Measurements from ENCODE around the gene ANGEL1.

The ANGEL1 gene

DNA sequence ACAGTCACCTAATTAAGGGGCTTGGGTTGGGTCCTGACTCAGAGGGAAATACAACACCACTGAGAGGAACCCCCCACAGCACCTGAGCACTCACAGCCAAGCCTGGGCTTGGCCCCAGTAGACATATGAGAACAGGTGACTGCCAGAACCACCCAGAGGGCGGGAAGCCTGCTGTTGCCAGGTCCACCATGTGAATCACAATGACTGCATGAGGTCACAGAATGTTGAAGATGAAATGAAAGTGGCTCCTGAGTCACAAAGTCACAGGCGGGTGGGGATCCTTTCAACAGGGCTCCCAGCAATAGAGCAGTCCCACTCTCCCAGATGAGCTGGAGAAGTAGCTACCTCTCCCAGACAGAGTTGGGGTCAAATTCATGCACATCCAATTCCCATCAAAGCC is 13.4 kb upstream of the ANGEL1 start, which contains the start of gene LRRC74A:
Gene LRRC74A (plus strand): TSS at position 287 of the 400 bp plus-strand sequence. CDS start 290 bp downstream, outside the sequence.
- H3K4me1 ChIP-seq (ENCODE audit: control insufficient read depth in 1 of 2, insufficient read depth in 2 of 2, low read length in 2 of 2): peaks cover 6 to 12% of the 10 kb centered on the region in 2 donors
- no peak within 1 kb of the TSS for H3K27ac ChIP-seq (ENCODE audit: low read depth, low read length)
- H3K27me3 ChIP-seq (ENCODE audit: control insufficient read depth in 1 of 2, insufficient read depth in 2 of 2, low read length in 2 of 2): no peaks in the 10 kb centered on the region
- no peaks in the 10 kb centered on the region for H3K36me3 ChIP-seq (ENCODE audit: control insufficient read depth in 1 of 2, insufficient read depth in 2 of 2, low read length in 2 of 2)
- H3K9me3 ChIP-seq (ENCODE audit: control insufficient read depth in 1 of 2, low read length in 2 of 2): no peaks in the 10 kb centered on the region
- no peak within 1 kb of the TSS for H3K9ac ChIP-seq (ENCODE audit: low read depth in 1 of 2, low read length in 2 of 2)
- H3K4me3 ChIP-seq (ENCODE audit: low read depth in 1 of 2, low read length in 2 of 2): no peak within 1 kb of the TSS

DNA sequence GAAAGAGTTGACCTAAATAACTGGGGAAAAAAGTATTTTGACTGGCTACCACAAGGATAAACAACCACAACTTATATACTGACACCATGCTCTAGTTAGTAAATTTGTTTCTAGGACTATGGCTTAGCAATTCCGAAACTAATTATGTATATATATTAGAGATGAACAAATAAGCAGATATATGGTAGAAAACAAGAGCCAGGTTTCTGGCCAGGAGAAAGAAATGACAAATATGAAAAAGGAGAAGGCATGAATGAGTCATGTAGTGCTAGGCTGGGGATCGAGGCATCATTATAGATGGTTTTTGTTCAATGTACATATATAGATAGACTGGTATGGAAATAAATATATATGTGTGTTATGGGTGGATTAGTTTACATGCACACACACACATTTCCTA is 8.0 kb upstream of the ANGEL1 start:
- Histone ChIP-seq H3K36me3 (ENCODE audit: control insufficient read depth in 1 of 2, insufficient read depth in 2 of 2, low read length in 2 of 2) (no peaks in the 10 kb centered on the region), H3K27ac (ENCODE audit: low read depth, low read length) (no peak overlapping the region), H3K9me3 (ENCODE audit: control insufficient read depth in 1 of 2, low read length in 2 of 2) (no peaks in the 10 kb centered on the region), H3K4me1 (ENCODE audit: control insufficient read depth in 1 of 2, insufficient read depth in 2 of 2, low read length in 2 of 2) (no peaks in the 10 kb centered on the region), H3K27me3 (ENCODE audit: control insufficient read depth in 1 of 2, insufficient read depth in 2 of 2, low read length in 2 of 2) (peaks cover 0 to 3% of the 10 kb centered on the region in 2 donors), H3K9ac (ENCODE audit: low read depth in 1 of 2, low read length in 2 of 2) (no peak overlapping the region), H3K4me3 (ENCODE audit: low read depth in 1 of 2, low read length in 2 of 2) (no peak overlapping the region)

DNA sequence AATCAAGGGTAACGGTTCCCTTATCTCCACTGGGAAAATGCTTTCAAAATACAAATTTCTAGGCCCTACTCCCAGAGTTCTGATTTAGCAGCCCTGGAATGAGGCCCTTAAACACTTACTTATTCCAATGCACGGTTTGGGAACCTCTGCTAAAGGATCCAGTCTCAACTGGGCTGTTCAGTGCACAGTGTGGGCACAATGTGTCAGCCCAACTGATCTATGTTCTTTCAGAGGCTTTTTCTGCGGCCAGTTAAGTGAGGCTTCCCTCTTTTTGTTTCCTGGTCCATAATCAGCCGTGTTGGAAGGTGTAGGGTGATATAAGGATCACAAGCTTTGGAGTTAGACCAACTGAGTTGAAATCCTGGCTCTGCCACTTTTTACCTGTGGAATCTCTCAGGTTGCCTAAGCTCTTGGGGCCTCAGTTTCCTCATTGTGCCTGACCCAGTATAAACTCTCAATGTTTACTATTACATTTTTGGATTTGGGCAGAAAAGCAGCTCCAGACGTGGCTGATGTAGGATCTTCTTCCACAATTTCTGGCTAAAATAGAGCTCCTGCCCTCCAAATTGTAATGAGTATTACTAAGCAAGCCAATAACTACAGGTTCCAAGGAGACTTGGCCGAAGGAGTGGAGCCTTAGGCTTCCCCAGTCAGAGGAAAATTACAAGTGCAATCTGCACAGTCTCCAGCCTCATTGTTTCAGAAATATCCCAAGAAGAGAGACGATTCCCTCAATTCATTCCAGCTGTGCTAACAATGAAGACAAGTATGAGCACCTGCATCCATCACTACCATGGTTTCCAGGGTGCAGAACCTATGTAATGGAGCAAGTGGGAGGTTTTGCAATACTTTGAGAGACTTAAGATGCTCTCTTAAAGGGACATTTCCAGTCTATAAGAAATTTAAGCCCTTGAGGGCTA is 2.3 kb upstream of the ANGEL1 start:
- Histone ChIP-seq H3K36me3 (ENCODE audit: control insufficient read depth in 1 of 2, insufficient read depth in 2 of 2, low read length in 2 of 2) (no peaks in the 10 kb centered on the region), H3K4me1 (ENCODE audit: control insufficient read depth in 1 of 2, insufficient read depth in 2 of 2, low read length in 2 of 2) (peaks cover 8 to 12% of the 10 kb centered on the region in 2 donors), H3K9me3 (ENCODE audit: control insufficient read depth in 1 of 2, low read length in 2 of 2) (no peaks in the 10 kb centered on the region), H3K9ac (ENCODE audit: low read depth in 1 of 2, low read length in 2 of 2) (no peak overlapping the region), H3K27me3 (ENCODE audit: control insufficient read depth in 1 of 2, insufficient read depth in 2 of 2, low read length in 2 of 2) (peaks cover 0 to 3% of the 10 kb centered on the region in 2 donors), H3K27ac (ENCODE audit: low read depth, low read length) (no peak overlapping the region), H3K4me3 (ENCODE audit: low read depth in 1 of 2, low read length in 2 of 2) (no peak overlapping the region)

DNA sequence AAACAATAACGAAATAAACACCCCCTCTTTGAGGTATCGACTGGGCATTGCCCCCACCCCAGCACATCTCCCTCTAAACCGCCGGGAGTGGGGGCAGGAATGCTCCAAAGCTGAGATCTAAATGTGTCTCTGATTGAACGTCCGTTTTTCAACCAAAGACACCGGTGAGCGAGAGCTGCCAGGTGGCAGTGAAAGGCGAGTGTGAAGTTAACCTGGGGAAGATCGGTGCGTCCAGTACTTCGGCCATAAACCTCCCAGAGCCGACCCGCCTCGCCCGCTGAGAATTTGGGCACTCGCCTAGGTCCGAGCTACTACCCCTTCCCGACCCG is 625 bp downstream of the ANGEL1 start:
- Histone ChIP-seq H3K4me1 (ENCODE audit: control insufficient read depth in 1 of 2, insufficient read depth in 2 of 2, low read length in 2 of 2) (peaks cover 8 to 12% of the 10 kb centered on the region in 2 donors), H3K9ac (ENCODE audit: low read depth in 1 of 2, low read length in 2 of 2) (peak overlapping the region; percentile 71 to 81), H3K9me3 (ENCODE audit: control insufficient read depth in 1 of 2, low read length in 2 of 2) (no peaks in the 10 kb centered on the region), H3K27ac (ENCODE audit: low read depth, low read length) (peak overlapping the region; percentile 78), H3K36me3 (ENCODE audit: control insufficient read depth in 1 of 2, insufficient read depth in 2 of 2, low read length in 2 of 2) (peaks cover 10 to 22% of the 10 kb centered on the region in 2 donors), H3K4me3 (ENCODE audit: low read depth in 1 of 2, low read length in 2 of 2) (peak overlapping the region; percentile 87), H3K27me3 (ENCODE audit: control insufficient read depth in 1 of 2, insufficient read depth in 2 of 2, low read length in 2 of 2) (no peaks in the 10 kb centered on the region)

DNA sequence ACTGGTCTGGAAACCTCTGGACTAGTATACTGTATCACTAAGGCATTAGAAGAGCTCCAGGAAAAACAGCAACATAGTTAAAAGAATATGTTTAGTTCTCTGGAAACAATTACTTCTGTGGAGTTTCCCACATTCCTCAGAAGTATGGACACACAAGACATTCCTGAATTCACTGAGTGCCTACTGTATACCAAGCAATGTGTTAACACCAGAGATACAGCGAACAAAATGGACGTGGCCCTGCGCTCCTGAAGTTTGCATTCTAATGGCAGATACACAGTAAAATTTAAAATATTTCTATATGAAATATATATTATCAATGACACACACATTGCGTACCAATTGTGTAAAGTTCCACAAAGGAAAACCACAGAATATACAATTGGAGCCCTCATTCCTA is 1.1 kb downstream of the ANGEL1 start:
- Histone ChIP-seq H3K27me3 (ENCODE audit: control insufficient read depth in 1 of 2, insufficient read depth in 2 of 2, low read length in 2 of 2) (no peaks in the 10 kb centered on the region), H3K4me1 (ENCODE audit: control insufficient read depth in 1 of 2, insufficient read depth in 2 of 2, low read length in 2 of 2) (peaks cover 8 to 12% of the 10 kb centered on the region in 2 donors), H3K27ac (ENCODE audit: low read depth, low read length) (no peak overlapping the region), H3K36me3 (ENCODE audit: control insufficient read depth in 1 of 2, insufficient read depth in 2 of 2, low read length in 2 of 2) (peaks cover 15 to 27% of the 10 kb centered on the region in 2 donors), H3K9ac (ENCODE audit: low read depth in 1 of 2, low read length in 2 of 2) (peak overlapping the region; percentile 71 to 81), H3K4me3 (ENCODE audit: low read depth in 1 of 2, low read length in 2 of 2) (peak overlapping the region; percentile 87), H3K9me3 (ENCODE audit: control insufficient read depth in 1 of 2, low read length in 2 of 2) (no peaks in the 10 kb centered on the region)

DNA sequence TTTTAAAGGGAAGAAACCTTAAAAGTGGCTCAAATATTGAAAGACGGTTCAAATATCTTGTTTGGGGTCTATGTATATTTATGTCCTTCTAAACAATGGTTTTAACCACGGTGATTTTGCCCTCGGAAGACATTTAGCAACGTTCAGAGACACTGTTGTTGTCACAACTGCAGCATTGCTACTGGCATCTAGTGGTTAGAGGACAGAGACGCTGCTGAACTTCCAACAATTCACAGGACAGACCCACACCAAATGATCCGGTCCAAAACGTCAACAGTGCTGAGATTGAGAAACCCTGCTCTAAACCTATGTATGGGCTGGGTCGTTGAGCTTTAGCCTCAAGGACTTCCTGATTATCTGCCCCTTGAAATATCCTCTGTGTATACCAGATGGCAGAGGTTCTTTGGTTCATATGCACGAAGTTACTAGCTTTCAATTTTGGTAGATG is 1.7 kb downstream of the ANGEL1 start:
- Histone ChIP-seq H3K36me3 (ENCODE audit: control insufficient read depth in 1 of 2, insufficient read depth in 2 of 2, low read length in 2 of 2) (peaks cover 16 to 33% of the 10 kb centered on the region in 2 donors), H3K27me3 (ENCODE audit: control insufficient read depth in 1 of 2, insufficient read depth in 2 of 2, low read length in 2 of 2) (no peaks in the 10 kb centered on the region), H3K9ac (ENCODE audit: low read depth in 1 of 2, low read length in 2 of 2) (peak overlapping the region; percentile 7 to 18), H3K4me3 (ENCODE audit: low read depth in 1 of 2, low read length in 2 of 2) (peak overlapping the region; percentile 63 to 87), H3K27ac (ENCODE audit: low read depth, low read length) (no peak overlapping the region), H3K4me1 (ENCODE audit: control insufficient read depth in 1 of 2, insufficient read depth in 2 of 2, low read length in 2 of 2) (peaks cover 8 to 12% of the 10 kb centered on the region in 2 donors), H3K9me3 (ENCODE audit: control insufficient read depth in 1 of 2, low read length in 2 of 2) (no peaks in the 10 kb centered on the region)

DNA sequence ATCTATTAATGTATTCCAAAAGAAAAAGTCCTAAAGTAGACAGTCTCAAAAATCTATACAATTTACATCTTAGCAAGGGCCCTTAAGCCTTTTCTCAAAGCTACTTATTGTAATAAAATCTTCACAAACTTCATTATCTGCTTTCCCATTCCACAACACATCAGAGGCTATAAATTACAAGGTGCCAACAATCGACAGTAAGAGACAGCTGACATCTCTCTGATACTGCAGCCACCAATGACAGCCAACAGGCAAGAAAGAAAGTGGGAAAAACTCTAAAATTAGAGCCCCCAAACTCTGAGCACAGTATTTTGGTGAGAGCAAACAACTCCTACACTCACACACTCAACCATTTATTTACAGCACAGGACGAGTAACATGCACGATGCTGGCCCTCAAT is 2.2 kb downstream of the ANGEL1 start:
- no peaks in the 10 kb centered on the region for H3K27me3 ChIP-seq (ENCODE audit: control insufficient read depth in 1 of 2, insufficient read depth in 2 of 2, low read length in 2 of 2)
- peaks cover 16 to 35% of the 10 kb centered on the region in 2 donors for H3K36me3 ChIP-seq (ENCODE audit: control insufficient read depth in 1 of 2, insufficient read depth in 2 of 2, low read length in 2 of 2)
- peak overlapping the region in 1 of 2 donors; percentile 18 for H3K9ac ChIP-seq (ENCODE audit: low read depth in 1 of 2, low read length in 2 of 2)
- no peaks in the 10 kb centered on the region for H3K9me3 ChIP-seq (ENCODE audit: control insufficient read depth in 1 of 2, low read length in 2 of 2)
- H3K27ac ChIP-seq (ENCODE audit: low read depth, low read length): no peak overlapping the region
- peak overlapping the region; percentile 63 to 87 for H3K4me3 ChIP-seq (ENCODE audit: low read depth in 1 of 2, low read length in 2 of 2)
- H3K4me1 ChIP-seq (ENCODE audit: control insufficient read depth in 1 of 2, insufficient read depth in 2 of 2, low read length in 2 of 2): peaks cover 8 to 12% of the 10 kb centered on the region in 2 donors

DNA sequence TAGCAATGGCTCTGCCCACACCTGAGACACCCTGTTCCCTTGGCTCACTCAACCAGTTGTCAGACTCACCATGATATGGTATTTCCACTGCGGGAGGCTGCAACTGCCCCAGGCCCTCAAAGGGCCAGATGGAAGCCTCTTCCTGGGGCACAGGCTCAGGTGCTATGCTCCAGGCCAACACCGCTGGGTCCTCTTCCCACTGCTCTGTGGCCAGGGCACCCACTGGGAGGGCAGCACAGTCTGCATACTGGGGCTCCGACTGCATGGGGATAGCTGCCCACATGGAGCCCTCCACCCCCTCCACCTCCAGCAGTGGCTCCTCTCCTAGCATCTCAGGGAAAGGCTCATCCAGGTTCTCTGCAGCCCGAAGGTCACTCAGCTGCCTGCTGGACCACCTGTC is 3.7 kb downstream of the ANGEL1 start:
- no peak overlapping the region for H3K4me3 ChIP-seq (ENCODE audit: low read depth in 1 of 2, low read length in 2 of 2)
- H3K4me1 ChIP-seq (ENCODE audit: control insufficient read depth in 1 of 2, insufficient read depth in 2 of 2, low read length in 2 of 2): peaks cover 8 to 12% of the 10 kb centered on the region in 2 donors
- no peak overlapping the region for H3K27ac ChIP-seq (ENCODE audit: low read depth, low read length)
- no peaks in the 10 kb centered on the region for H3K27me3 ChIP-seq (ENCODE audit: control insufficient read depth in 1 of 2, insufficient read depth in 2 of 2, low read length in 2 of 2)
- H3K9ac ChIP-seq (ENCODE audit: low read depth in 1 of 2, low read length in 2 of 2): no peak overlapping the region
- peaks cover 20 to 41% of the 10 kb centered on the region in 2 donors for H3K36me3 ChIP-seq (ENCODE audit: control insufficient read depth in 1 of 2, insufficient read depth in 2 of 2, low read length in 2 of 2)
- no peaks in the 10 kb centered on the region for H3K9me3 ChIP-seq (ENCODE audit: control insufficient read depth in 1 of 2, low read length in 2 of 2)

DNA sequence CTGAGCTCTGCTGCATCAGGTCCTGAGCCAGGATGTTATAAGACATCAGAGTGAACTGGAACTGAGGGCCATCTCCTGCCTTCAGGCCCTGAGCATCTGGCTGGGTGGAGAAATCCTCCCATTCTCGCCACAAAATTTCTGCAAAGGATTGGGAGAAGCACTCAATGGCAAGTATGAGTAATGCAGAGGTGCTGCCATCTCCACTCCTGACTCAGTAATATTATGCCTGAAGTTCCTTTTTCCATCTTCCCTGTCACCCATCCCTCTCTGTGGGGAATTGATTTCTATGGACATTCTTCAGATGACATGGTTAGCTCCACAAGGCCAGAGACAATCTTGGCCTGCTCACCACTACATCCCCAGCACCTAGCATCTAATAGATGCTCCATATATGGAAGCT is 4.7 kb downstream of the ANGEL1 start:
- H3K36me3 ChIP-seq (ENCODE audit: control insufficient read depth in 1 of 2, insufficient read depth in 2 of 2, low read length in 2 of 2): peaks cover 29 to 51% of the 10 kb centered on the region in 2 donors

DNA sequence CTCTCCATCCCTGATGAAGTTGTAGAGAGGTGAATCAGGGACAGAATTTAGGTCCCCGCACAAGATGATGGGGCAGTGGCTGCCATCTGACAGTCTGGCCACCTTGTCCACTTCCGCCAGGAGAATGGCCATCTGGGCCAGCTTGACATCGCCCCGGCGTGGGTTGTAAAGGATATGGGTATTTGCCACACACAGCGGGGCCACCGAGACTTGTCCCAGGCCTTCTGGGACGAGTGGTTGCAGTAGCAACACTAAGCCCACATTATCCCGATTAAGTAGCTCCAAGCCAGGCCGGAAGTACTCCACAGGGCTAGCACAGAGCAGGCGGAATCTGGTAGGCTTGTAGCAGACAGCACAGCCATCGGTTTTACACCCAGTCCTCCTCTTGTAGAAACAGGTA is 6.2 kb downstream of the ANGEL1 start:
- Histone ChIP-seq H3K27me3 (ENCODE audit: control insufficient read depth in 1 of 2, insufficient read depth in 2 of 2, low read length in 2 of 2) (no peaks in the 10 kb centered on the region), H3K4me3 (ENCODE audit: low read depth in 1 of 2, low read length in 2 of 2) (no peak overlapping the region), H3K4me1 (ENCODE audit: control insufficient read depth in 1 of 2, insufficient read depth in 2 of 2, low read length in 2 of 2) (peaks cover 4 to 6% of the 10 kb centered on the region in 2 donors), H3K9ac (ENCODE audit: low read depth in 1 of 2, low read length in 2 of 2) (no peak overlapping the region), H3K36me3 (ENCODE audit: control insufficient read depth in 1 of 2, insufficient read depth in 2 of 2, low read length in 2 of 2) (peaks cover 37 to 62% of the 10 kb centered on the region in 2 donors), H3K27ac (ENCODE audit: low read depth, low read length) (no peak overlapping the region), H3K9me3 (ENCODE audit: control insufficient read depth in 1 of 2, low read length in 2 of 2) (no peaks in the 10 kb centered on the region)

More for the DNA sequence above, 4.7 kb downstream of the ANGEL1 start:
- H3K27me3 ChIP-seq (ENCODE audit: control insufficient read depth in 1 of 2, insufficient read depth in 2 of 2, low read length in 2 of 2): no peaks in the 10 kb centered on the region
- no peak overlapping the region for H3K4me3 ChIP-seq (ENCODE audit: low read depth in 1 of 2, low read length in 2 of 2)
- H3K27ac ChIP-seq (ENCODE audit: low read depth, low read length): no peak overlapping the region
- H3K9ac ChIP-seq (ENCODE audit: low read depth in 1 of 2, low read length in 2 of 2): no peak overlapping the region
- peaks cover 5 to 8% of the 10 kb centered on the region in 2 donors for H3K4me1 ChIP-seq (ENCODE audit: control insufficient read depth in 1 of 2, insufficient read depth in 2 of 2, low read length in 2 of 2)
- no peaks in the 10 kb centered on the region for H3K9me3 ChIP-seq (ENCODE audit: control insufficient read depth in 1 of 2, low read length in 2 of 2)

All from duodenal mucosa (tissue), 2 donors.